Progenitor cell of endocrine pancreas (in vitro differentiated cells): ENCODE measurements around the gene PTH2R. TPM values are rescaled to one million over a fixed set of nuclear protein-coding genes. Genes with fewer than 3 reads are reported as not detected.

Source experiments
- DNase-seq: peaks from one replicate; pipeline ENCODE4 v3.0.0; 2021; ENCODE audit warnings: low spot score; ENCODE audit not compliant: unreplicated experiment
- H3K27ac Mint-ChIP-seq: 2 replicates; pipeline ENCODE4 v1.8.0; 2021; ENCODE audit warnings: mild to moderate bottlenecking, moderate library complexity, mixed read lengths
- H3K27me3 Mint-ChIP-seq: 2 replicates; pipeline ENCODE4 v1.8.0; 2021; ENCODE audit warnings: mixed read lengths
- H3K36me3 Mint-ChIP-seq: 2 replicates; pipeline ENCODE4 v1.8.0; 2022; ENCODE audit warnings: mixed read lengths; ENCODE audit not compliant: insufficient read depth
- H3K4me1 Mint-ChIP-seq: 2 replicates; pipeline ENCODE4 v1.8.0; 2021; ENCODE audit warnings: low read depth, mixed read lengths
- H3K4me3 Mint-ChIP-seq: 2 replicates; pipeline ENCODE4 v1.8.0; 2021; ENCODE audit warnings: low read depth, mild to moderate bottlenecking, moderate library complexity, mixed read lengths
- H3K9me3 Mint-ChIP-seq: 2 replicates; pipeline ENCODE4 v1.8.0; 2021; ENCODE audit warnings: low read depth, mixed read lengths
- total RNA-seq: library from RNA; stranded (reverse); gene quantifications from 2 replicates; pipeline ENCODE4 v1.2.1, GENCODE V29; 2021
- TF ChIP-seq, protein P1 (sequence below): fragments of 200-600 bp; sonication (generic); IDR thresholded peaks from one replicate; pipeline ENCODE4 v1.5.0; 2021; ENCODE audit warnings: antibody characterized with exemption, mild to moderate bottlenecking; ENCODE audit not compliant: unreplicated experiment

The PTH2R gene
- total RNA-seq, 1 donor from 2014 or later = 3.5 TPM

DNA sequence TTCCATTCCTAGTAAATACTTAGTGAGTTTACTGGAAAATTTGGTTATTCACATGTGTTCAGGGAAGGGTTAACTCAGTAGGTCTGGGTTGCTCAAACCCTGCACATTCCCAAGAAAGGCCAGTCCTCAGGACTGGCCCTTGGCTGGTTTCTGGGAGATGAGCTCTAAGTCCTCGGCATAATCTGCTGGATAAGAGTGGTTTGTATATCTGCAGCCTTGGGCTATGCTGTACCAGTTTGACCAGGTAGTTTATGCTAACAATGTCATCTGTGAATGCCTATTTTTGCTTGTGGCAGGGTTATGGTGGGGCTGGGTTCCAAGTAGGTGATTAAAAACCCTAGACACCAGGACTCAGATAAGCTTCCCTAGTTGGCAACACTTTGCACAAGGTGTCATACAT is 7.4 kb upstream of the PTH2R start:
- peaks cover 6% of the 10 kb centered on the region for H3K9me3 Mint-ChIP-seq
- peaks cover 24% of the 10 kb centered on the region for H3K27me3 Mint-ChIP-seq
- H3K27ac Mint-ChIP-seq = no peak overlapping the region
- TF ChIP-seq, protein P1, sequence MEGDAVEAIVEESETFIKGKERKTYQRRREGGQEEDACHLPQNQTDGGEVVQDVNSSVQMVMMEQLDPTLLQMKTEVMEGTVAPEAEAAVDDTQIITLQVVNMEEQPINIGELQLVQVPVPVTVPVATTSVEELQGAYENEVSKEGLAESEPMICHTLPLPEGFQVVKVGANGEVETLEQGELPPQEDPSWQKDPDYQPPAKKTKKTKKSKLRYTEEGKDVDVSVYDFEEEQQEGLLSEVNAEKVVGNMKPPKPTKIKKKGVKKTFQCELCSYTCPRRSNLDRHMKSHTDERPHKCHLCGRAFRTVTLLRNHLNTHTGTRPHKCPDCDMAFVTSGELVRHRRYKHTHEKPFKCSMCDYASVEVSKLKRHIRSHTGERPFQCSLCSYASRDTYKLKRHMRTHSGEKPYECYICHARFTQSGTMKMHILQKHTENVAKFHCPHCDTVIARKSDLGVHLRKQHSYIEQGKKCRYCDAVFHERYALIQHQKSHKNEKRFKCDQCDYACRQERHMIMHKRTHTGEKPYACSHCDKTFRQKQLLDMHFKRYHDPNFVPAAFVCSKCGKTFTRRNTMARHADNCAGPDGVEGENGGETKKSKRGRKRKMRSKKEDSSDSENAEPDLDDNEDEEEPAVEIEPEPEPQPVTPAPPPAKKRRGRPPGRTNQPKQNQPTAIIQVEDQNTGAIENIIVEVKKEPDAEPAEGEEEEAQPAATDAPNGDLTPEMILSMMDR = no peak
- no peaks in the 10 kb centered on the region for H3K4me1 Mint-ChIP-seq
- H3K4me3 Mint-ChIP-seq = no peak overlapping the region
- DNase-seq = no peak
- H3K36me3 Mint-ChIP-seq = peaks cover 2% of the 10 kb centered on the region

DNA sequence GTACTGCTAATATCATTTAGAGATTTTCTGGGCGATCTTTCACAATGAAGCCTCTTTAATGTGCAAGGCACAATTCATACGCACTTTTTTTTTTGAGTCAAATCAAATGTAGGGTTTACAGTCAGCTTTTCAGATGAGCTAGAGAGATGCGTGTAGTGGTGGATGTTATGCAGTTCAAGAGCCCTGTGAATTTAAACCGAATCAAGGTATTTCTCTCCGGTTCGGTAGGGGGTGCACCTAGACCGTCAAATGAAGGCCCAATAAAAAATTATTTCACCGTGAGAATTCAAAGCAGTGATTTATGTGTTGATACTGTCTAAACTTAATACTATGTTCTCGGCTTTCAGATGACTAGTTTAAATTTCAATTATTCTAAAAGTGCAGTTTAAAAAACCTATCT is 1.1 kb downstream of the PTH2R start:
- peaks cover 35% of the 10 kb centered on the region for H3K27me3 Mint-ChIP-seq
- peak overlapping the region; percentile 60 for H3K4me3 Mint-ChIP-seq
- peaks cover 4% of the 10 kb centered on the region for H3K4me1 Mint-ChIP-seq
- no peaks in the 10 kb centered on the region for H3K36me3 Mint-ChIP-seq
- DNase-seq = no peak
- no peaks in the 10 kb centered on the region for H3K9me3 Mint-ChIP-seq
- H3K27ac Mint-ChIP-seq = no peak overlapping the region
- TF ChIP-seq, protein P1 = peak; percentile 62

DNA sequence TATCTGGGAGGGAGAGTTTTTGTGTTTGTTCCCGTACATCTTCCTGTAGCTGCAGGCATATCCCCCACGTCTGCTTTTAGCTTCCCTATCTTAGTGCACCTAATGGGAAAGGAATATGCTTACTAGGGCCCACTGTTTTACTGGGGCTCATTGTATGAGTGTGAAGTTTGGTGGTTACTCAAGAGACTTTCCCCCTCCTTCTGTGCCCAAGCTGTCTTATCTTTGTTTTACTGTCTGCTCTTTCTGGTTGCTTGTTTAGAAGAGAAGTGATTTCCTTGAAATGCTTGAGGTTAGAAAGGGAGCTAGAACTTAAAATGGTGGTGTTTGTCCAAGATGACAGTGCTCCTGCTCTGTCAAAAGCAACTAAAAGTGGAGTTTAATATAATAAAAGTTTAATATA is 7.3 kb downstream of the PTH2R start:
- no peak overlapping the region for H3K27ac Mint-ChIP-seq
- H3K36me3 Mint-ChIP-seq = no peaks in the 10 kb centered on the region
- no peak for DNase-seq
- TF ChIP-seq, protein P1 = no peak
- peaks cover 16% of the 10 kb centered on the region for H3K9me3 Mint-ChIP-seq
- no peaks in the 10 kb centered on the region for H3K27me3 Mint-ChIP-seq
- H3K4me1 Mint-ChIP-seq = no peaks in the 10 kb centered on the region
- no peak overlapping the region for H3K4me3 Mint-ChIP-seq

DNA sequence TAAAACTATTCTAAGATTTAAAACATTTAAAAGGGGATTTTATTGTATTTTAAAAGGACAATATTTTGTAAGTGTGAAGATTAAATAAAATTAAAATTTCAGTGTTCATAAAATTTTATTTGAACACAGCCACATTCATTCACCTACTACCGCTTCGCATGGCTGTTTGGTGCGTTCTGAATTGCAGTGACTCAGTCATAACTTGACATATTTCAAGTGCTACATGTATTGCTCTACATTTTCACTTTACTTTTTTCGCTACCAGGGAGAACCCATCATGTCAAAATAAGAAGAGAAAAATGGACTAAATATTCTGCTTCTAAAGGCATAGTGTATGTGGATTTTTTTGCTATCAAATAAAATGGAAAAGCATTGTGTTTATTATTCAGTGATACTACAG is 8.7 kb downstream of the PTH2R start:
- no peaks in the 10 kb centered on the region for H3K27me3 Mint-ChIP-seq

DNA sequence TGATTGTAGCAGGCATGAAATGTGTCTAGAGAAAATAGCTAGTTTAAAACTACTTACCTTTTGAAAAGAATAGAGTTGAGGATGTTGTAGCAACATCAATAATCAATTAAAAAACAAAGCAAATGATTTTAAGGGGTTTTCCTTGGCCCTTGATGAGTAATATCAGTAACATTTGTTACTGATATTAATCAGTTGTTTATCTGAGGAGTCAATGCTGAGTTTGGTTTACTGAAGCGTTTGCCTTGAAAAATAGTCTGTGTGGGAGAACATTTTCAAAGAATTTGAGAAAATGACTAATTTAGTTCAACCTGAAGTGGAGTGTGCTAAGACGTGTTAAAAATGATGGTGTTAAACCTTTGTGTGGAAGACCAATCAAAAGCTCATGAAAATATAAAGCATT is 9.3 kb downstream of the PTH2R start:
- no peak overlapping the region for H3K4me3 Mint-ChIP-seq
- no peak for DNase-seq
- H3K27ac Mint-ChIP-seq = no peak overlapping the region
- no peaks in the 10 kb centered on the region for H3K27me3 Mint-ChIP-seq
- no peaks in the 10 kb centered on the region for H3K36me3 Mint-ChIP-seq
- H3K4me1 Mint-ChIP-seq = no peaks in the 10 kb centered on the region
- H3K9me3 Mint-ChIP-seq = peaks cover 16% of the 10 kb centered on the region
- TF ChIP-seq, protein P1 = no peak

More for the DNA sequence above, 8.7 kb downstream of the PTH2R start:
- H3K27ac Mint-ChIP-seq = no peak overlapping the region
- TF ChIP-seq, protein P1 = no peak
- no peak overlapping the region for H3K4me3 Mint-ChIP-seq
- H3K4me1 Mint-ChIP-seq = no peaks in the 10 kb centered on the region
- peaks cover 16% of the 10 kb centered on the region for H3K9me3 Mint-ChIP-seq
- H3K36me3 Mint-ChIP-seq = no peaks in the 10 kb centered on the region
- no peak for DNase-seq
